Ishikawa (cell line): ENCODE data around the gene RIMKLB.

ENCODE experiments used
- CEBPB ChIP-seq: IDR thresholded peaks from 2 replicates; pipeline ENCODE4 v1.6.1; 2012
- CREB1 ChIP-seq: IDR thresholded peaks from 2 replicates; pipeline ENCODE4 v1.6.1; 2012; ENCODE audit warnings: low read depth
- EGR1 ChIP-seq: IDR thresholded peaks from 2 replicates; pipeline ENCODE4 v1.6.1; 2012
- EP300 ChIP-seq: IDR thresholded peaks from 2 replicates; pipeline ENCODE4 v1.6.1; 2012; ENCODE audit warnings: borderline replicate concordance
- FOXM1 ChIP-seq: IDR thresholded peaks from 2 replicates; pipeline ENCODE4 v1.6.1; 2012; ENCODE audit warnings: low read depth, borderline replicate concordance
- MAX ChIP-seq: IDR thresholded peaks from 2 replicates; pipeline ENCODE4 v1.6.1; 2012
- NFIC ChIP-seq: IDR thresholded peaks from 2 replicates; pipeline ENCODE4 v1.6.1; 2012
- RAD21 ChIP-seq: IDR thresholded peaks from 2 replicates; pipeline ENCODE4 v1.6.1; 2012; ENCODE audit warnings: low read depth
- REST ChIP-seq: IDR thresholded peaks from 2 replicates; pipeline ENCODE4 v1.6.1; 2012; ENCODE audit warnings: low read depth, mild to moderate bottlenecking
- TAF1 ChIP-seq: IDR thresholded peaks from 2 replicates; pipeline ENCODE4 v1.6.1; 2012; ENCODE audit warnings: low read depth, mild to moderate bottlenecking
- TCF12 ChIP-seq: IDR thresholded peaks from 2 replicates; pipeline ENCODE4 v1.6.1; 2012; ENCODE audit warnings: low read depth
- TEAD4 ChIP-seq: IDR thresholded peaks from 2 replicates; pipeline ENCODE4 v1.6.1; 2012
- USF1 ChIP-seq: IDR thresholded peaks from 2 replicates; pipeline ENCODE4 v1.6.1; 2012
- YY1 ChIP-seq: IDR thresholded peaks from 2 replicates; pipeline ENCODE4 v1.6.1; 2012; ENCODE audit warnings: low read depth
- ZBTB7A ChIP-seq: IDR thresholded peaks from 2 replicates; pipeline ENCODE4 v1.6.1; 2012; ENCODE audit warnings: low read depth

RIMKLB gene

GRCh38 chr12:8780389-8780788, 82.6 kb downstream of the RIMKLB start:
- peak; percentile 47; the same call in 1 of the 2 replicates for TF ChIP-seq RAD21
- no peak for TF ChIP-seq EP300

- TF ChIP-seq EP300 (no peak), MAX (no peak), TEAD4 (no peak), TCF12 (no peak)
Observed at GRCh38 chr12:8781381-8782127, 83.8 kb downstream of the RIMKLB start.

DNA sequence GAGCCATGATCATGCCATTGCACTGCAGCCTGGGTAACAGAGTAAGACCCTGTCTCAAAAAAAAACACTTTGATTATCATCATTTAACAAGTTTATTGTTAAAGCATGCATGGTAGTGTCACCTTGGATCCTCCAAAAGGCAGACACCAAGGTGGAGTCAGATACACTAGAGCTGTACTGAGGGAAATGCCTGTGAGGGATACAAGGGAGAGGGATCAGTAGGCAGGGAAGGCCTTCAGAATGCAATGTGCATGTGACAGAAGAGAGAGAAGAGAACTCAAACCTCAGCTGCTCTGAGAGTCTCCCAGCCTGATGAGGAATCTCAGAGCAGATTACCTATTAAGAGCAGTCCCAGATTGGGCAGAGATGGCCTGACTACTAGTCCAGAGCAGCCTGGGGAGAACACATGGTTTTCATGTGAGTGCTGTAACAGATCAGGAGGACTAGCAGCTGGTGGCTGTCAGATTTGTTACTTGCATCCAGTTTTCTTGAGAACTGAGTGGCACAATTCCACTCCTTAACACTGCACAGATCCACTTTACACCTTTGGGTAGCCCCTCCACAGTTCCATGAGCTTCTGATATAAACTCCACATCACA, 86.6 kb downstream of the RIMKLB start:
- no peak for TF ChIP-seq CEBPB
- TF ChIP-seq NFIC = no peak
- TF ChIP-seq TEAD4 = no peak
- TF ChIP-seq USF1 = no peak

DNA sequence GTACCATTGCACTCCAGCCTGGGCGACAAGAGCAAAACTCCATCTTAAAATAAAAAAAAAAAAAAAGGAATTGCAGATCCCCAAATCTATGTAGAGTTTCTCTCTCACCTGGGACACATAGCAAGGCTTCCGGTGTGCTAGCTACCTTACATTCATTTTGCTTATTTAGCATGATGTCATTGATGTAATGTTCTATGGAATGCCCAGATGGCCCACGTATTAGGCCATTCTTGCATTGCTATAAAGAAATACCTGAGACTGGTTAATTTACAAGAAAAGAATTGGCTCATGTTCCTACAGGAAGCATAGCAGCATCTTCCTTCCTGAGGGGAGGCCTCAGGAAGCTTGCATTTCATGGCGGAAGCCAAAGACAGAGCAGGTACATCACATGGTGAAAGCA, 87.7 kb downstream of the RIMKLB start:
- TF ChIP-seq YY1 (no peak), TEAD4 (no peak)

DNA sequence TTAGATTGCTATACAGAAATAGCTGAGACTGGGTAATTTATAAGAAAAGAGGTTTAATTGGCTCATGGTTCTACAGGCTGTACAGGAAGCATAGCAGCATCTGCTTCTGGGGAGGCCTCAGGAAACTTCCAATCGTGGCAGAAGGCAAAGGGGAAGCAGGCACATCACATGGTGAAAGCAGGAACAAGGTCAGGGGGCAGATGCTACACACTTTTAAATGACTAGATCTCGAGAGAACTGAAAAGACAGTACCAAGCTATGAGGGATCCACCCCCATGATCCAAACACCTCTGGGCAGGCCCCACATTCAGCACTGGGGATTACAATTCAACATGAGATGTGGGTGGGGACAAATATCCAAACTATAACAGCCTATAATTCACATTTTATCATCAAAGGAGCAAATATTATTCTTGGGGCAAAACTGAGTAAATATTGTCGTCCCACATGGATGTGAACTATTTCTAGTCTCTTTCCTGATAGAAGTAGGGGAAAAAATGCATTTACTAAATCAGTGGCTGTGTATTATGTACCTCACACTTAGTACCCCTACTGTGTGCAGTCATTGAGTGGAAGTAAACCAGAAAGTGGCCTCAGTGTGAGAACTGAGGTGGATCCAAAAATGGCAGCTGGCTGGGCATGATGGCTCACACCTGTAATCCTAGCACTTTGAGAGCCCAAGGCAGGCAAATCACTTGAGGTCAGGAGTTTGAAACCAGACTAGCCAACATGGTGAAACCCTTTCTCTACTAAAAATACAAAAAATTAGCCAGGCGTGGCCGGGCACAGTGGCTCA, 99.2 kb downstream of the RIMKLB start:
- TF ChIP-seq TEAD4 (no peak), NFIC (no peak), CREB1 (no peak), ZBTB7A (no peak), FOXM1 (no peak), TCF12 (no peak), TAF1 (no peak), REST (no peak), USF1 (no peak), YY1 (no peak), EGR1 (no peak), MAX (no peak), RAD21 (no peak)

- no peak for TF ChIP-seq MAX
- no peak for TF ChIP-seq USF1
Observed at GRCh38 chr12:8813572-8814357, 116.0 kb downstream of the RIMKLB start.

DNA sequence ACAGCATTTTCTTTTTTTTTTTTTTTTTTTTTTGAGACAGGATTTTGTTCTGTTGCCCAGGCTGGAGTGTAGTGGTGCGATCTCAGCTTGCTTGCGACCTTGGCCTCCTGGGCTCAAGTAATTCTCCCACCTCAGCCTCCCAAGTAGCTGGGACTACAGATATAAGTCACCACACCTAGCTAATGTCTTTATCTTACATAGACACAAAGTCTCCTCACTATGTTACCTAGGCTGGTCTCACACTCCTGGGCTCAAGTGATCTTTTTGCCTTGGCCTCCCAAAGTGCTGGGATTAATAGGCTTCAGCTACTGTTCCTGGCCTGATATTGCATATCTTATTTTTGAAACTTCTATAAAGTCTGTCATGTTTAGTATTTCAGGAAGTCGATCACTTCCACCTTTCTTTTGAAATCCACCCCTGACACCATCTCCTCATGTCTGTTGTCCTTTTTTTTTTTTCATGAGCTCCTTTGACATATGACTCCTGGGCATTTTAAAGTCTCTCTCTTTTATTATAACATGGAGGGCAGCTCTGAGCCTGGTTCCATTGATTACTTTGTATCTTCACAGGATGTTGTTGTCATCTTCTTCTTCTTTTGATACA, 118.8 kb downstream of the RIMKLB start:
- TF ChIP-seq CREB1 (no peak), USF1 (no peak), TAF1 (no peak), EGR1 (no peak), TEAD4 (no peak), NFIC (no peak), RAD21 (no peak), CEBPB (no peak), MAX (no peak), FOXM1 (no peak)
